ENCODE data around the gene XPO4.

- TF ChIP-seq EZH2 (IDR thresholded peaks at IDR 0.05; ENCODE audit: low read length, missing control alignments), result no peak
- TF ChIP-seq CTCF (conservative IDR thresholded peaks at IDR 0.05 in 1 of 2, IDR thresholded peaks at IDR 0.05 in 1 of 2; ENCODE audit: low read depth in 1 of 2, low read length in 2 of 2), result no peak
These were observed 148.5 kb downstream of the XPO4 start for GRCh38 chr13:20754009-20754408.
